Esophagus squamous epithelium (tissue), 5 donors: ENCODE results near the gene CEMIP. TPM values are rescaled to one million over a fixed set of nuclear protein-coding genes. Genes with fewer than 3 reads are reported as not detected.
"Not testable (repeated sequence)": the region's sequence is repeated elsewhere in the genome, so short reads cannot be mapped to it uniquely, and the experiment has no call there.

Experiments
- DNase-seq: peaks from one replicate; lab custom pipeline; 2025; lab: John Stamatoyannopoulos, UW
- H3K27ac ChIP-seq, 4 donors: fragments of 200-600 bp; sonication (generic); one replicate each; pipeline ENCODE4 v1.5.1; 2016 to 2019; ENCODE audit warnings: mild to moderate bottlenecking in 1 of 4
- H3K27me3 ChIP-seq, 4 donors: fragments of 200-600 bp; sonication (generic); 1 replicate in 3 of 4; 2 replicates in 1 of 4; pipeline versions ENCODE4 v1.5.1 to v1.6.0; 2017 to 2021; ENCODE audit warnings: antibody characterized with exemption in 1 of 4
- H3K36me3 ChIP-seq, 3 donors: fragments of 200-600 bp; sonication (generic); one replicate each; pipeline ENCODE4 v1.5.1; 2016 to 2019
- H3K4me1 ChIP-seq, 3 donors: fragments of 200-600 bp; sonication (generic); one replicate each; pipeline ENCODE4 v1.5.1; 2017 to 2019
- H3K4me3 ChIP-seq, 4 donors: fragments of 200-600 bp; sonication (generic); 1 replicate in 3 of 4; 2 replicates in 1 of 4; pipeline ENCODE4 v1.5.1; 2016 to 2019; ENCODE audit warnings: mild to moderate bottlenecking in 2 of 4, moderate library complexity in 1 of 4
- H3K9me3 ChIP-seq, 3 donors: fragments of 200-600 bp; sonication (generic); one replicate each; pipeline ENCODE4 v1.5.1; 2016 to 2019
- CTCF ChIP-seq, 6 experiments: fragments of 450-650 bp in 4 of 6; fragments of 200-600 bp in 2 of 6; sonication (generic) in 2 of 6; IDR thresholded peaks; one replicate each; pipeline ENCODE4 v1.5.1; 2016 to 2019; ENCODE audit warnings: antibody characterized with exemption in 6 of 6, mild to moderate bottlenecking in 4 of 6, moderate library complexity in 4 of 6
- POLR2A ChIP-seq, 4 donors: fragments of 450-650 bp; IDR thresholded peaks; one replicate each; pipeline ENCODE4 v1.6.1; 2017; ENCODE audit warnings: antibody characterized with exemption in 4 of 4, mild to moderate bottlenecking in 4 of 4, moderate library complexity in 3 of 4
- WGBS, 2 donors: methylation state at CpG; one replicate each; pipeline ENCODE4 v1.1.5; 2018; 5-methylcytosine and 5-hydroxymethylcytosine counted together
- intact Hi-C: fragments of 100-400 bp; cut with DNase I; formaldehyde crosslinking; loops from one replicate; pipeline ENCODE4 v1.15.0; 2022
- total RNA-seq, 4 donors: library from RNA; depleted of rRNA; stranded (reverse); fragments of >200 nt; gene quantifications; one replicate each; pipeline ENCODE4 v1.1.0, GENCODE V29; 2016
- donor health status: DM: yes; HTN: yes; CAD: no.

CEMIP gene
- total RNA-seq, 4 donors from 2014 or later, result 2.8 to 13.5 (median 7.6) TPM

DNA sequence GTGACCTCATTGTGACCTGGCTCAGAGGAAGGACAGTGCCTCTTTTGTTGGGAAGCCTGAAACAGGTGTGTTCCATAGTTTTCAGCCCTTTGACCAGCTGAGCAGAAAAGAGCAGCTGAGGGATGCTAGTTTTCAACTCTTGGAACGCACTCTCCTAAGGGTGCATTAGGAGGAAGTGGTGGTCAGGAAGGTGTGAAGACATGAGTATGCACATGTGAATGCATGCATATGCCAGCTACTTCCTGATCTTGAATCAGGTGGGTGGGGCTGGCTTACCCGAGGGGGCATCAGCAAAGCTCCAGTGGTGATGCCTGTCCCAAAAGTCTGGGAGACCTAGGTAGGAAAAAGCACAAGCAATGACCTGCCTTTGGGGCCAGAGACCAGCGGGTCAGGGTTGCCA lies 23.3 kb upstream of the CEMIP start:
- H3K36me3 ChIP-seq, result peaks cover 0 to 53% (median 8%) of the 10 kb centered on the region in 3 donors
- H3K27me3 ChIP-seq, result no peaks in the 10 kb centered on the region
- peaks cover 0 to 12% (median 0%) of the 10 kb centered on the region in 3 donors for H3K4me1 ChIP-seq
- H3K4me3 ChIP-seq, result no peak overlapping the region
- DNase-seq, result no peak
- TF ChIP-seq POLR2A (IDR thresholded peaks at IDR 0.05), result no peak
- TF ChIP-seq CTCF (IDR thresholded peaks at IDR 0.05), result no peak
- H3K27ac ChIP-seq, result no peak overlapping the region
- WGBS, 2 donors, result 67 to 69% methylated on average over 3 of the region's 3 CpGs
- intact Hi-C loops, result no loop called here
- no peaks in the 10 kb centered on the region for H3K9me3 ChIP-seq

- no peaks in the 10 kb centered on the region for H3K27me3 ChIP-seq
- H3K4me3 ChIP-seq, result no peak overlapping the region
- intact Hi-C loops, result no loop called here
- DNase-seq, result no peak
- H3K9me3 ChIP-seq, result no peaks in the 10 kb centered on the region
- H3K27ac ChIP-seq, result no peak overlapping the region
- H3K36me3 ChIP-seq, result peaks cover 0 to 35% (median 8%) of the 10 kb centered on the region in 3 donors
- WGBS, 2 donors, result 70 to 77% methylated on average over 6 of the region's 6 CpGs
- H3K4me1 ChIP-seq, result peaks cover 0 to 9% (median 0%) of the 10 kb centered on the region in 3 donors
- TF ChIP-seq CTCF (IDR thresholded peaks at IDR 0.05) (no peak), POLR2A (IDR thresholded peaks at IDR 0.05) (no peak)
Measured at GRCh38 chr15:80758130-80758745, 20.9 kb upstream of the CEMIP start.

GRCh38 chr15:80760960-80761359 lies 18.2 kb upstream of the CEMIP start:
- Histone ChIP-seq H3K4me1 (peaks cover 0 to 8% (median 0%) of the 10 kb centered on the region in 3 donors), H3K9me3 (no peaks in the 10 kb centered on the region), H3K27ac (no peak overlapping the region), H3K27me3 (no peaks in the 10 kb centered on the region), H3K36me3 (peaks cover 0 to 8% (median under 1%) of the 10 kb centered on the region in 3 donors), H3K4me3 (no peak overlapping the region)
- intact Hi-C loops, result loop anchor here (10.0 kb wide), 1 partner anchor 66 kb away; the partner anchor contains the start of gene ABHD17C
- no peak for TF ChIP-seq POLR2A (IDR thresholded peaks at IDR 0.05)
- TF ChIP-seq CTCF (IDR thresholded peaks at IDR 0.05), result no peak
- DNase-seq, result no peak
- 33 to 37% methylated on average over 4 of the region's 4 CpGs for WGBS, 2 donors

GRCh38 chr15:80761754-80762153 lies 17.4 kb upstream of the CEMIP start:
- DNase-seq, result no peak
- Histone ChIP-seq H3K9me3 (no peaks in the 10 kb centered on the region), H3K36me3 (no peaks in the 10 kb centered on the region), H3K27me3 (no peaks in the 10 kb centered on the region), H3K4me3 (no peak overlapping the region), H3K4me1 (peaks cover 0 to 5% (median 0%) of the 10 kb centered on the region in 3 donors), H3K27ac (no peak overlapping the region)
- 83 to 85% methylated on average over 6 of the region's 6 CpGs for WGBS, 2 donors
- TF ChIP-seq POLR2A (IDR thresholded peaks at IDR 0.05) (no peak), CTCF (IDR thresholded peaks at IDR 0.05) (no peak)
- intact Hi-C loops, result loop anchor here (10.0 kb wide), 1 partner anchor 67 kb away; the partner anchor contains the start of gene ABHD17C

- WGBS, 2 donors, result 92 to 97% methylated on average over 3 of the region's 3 CpGs
- intact Hi-C loops, result loop anchor here (10.0 kb wide), 1 partner anchor 68 kb away; the partner anchor contains the start of gene ABHD17C
- not testable (repeated sequence) for DNase-seq, H3K27ac ChIP-seq, H3K27me3 ChIP-seq, H3K4me3 ChIP-seq, H3K9me3 ChIP-seq, H3K4me1 ChIP-seq, H3K36me3 ChIP-seq
Measured at GRCh38 chr15:80763235-80763634, 15.9 kb upstream of the CEMIP start.
